K562 treated with DMSO at 1 percent for 24 hours (cell line): ENCODE measurements around the gene OOSP2. TPM values are rescaled to one million over a fixed set of nuclear protein-coding genes. Genes with fewer than 3 reads are reported as not detected.

ENCODE experiments used
- total RNA-seq: library from RNA; unstranded; fragments of 300-600 nt; gene quantifications from 2 replicates; pipeline ENCODE4 v1.2.3, GENCODE V29; 2022; ENCODE audit warnings: low read depth; ENCODE audit not compliant: insufficient read depth

Gene OOSP2, protein sequence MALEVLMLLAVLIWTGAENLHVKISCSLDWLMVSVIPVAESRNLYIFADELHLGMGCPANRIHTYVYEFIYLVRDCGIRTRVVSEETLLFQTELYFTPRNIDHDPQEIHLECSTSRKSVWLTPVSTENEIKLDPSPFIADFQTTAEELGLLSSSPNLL
- total RNA-seq = not detected in 2 replicates

DNA sequence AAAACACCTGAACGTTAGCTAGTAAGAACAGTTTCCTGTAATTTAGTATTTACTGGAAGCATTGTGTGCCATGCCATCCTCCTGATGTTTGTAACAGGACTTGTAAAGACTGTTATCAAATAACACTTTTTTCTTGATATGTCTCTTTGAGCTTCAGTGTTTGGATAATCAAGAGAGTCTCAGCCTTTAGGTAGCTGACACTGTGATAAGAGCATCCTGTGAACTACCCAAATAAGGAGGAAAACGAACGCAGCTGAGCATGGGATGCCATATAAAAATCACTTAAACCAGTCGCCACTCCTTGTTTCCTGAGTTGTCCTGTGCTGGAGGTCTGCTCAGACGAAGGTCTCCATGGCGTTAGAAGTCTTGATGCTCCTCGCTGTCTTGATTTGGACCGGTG, at the start of gene OOSP2:
TSS of gene OOSP2 (plus strand) at position 301 of the 400 bp plus-strand sequence. CDS start at position 352, 51 bp downstream.

DNA sequence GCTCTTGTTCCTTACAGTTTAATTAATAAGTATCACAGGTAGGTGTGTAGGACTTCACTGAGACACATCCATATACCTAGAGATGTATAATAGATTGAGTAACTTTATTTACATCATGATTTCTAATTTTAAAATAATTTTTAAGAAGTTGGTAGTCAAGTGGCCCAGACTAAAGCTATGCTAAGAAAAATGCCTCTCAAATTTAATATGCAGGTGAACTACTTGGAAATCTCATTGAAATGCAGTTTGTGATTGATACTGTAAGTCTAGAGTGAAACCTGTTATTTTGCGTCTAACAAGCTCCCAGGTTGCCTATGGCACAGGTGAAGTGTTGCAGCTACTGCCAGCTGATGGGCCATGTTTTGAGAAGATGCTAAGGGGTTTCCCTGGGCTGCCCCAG, 23.3 kb upstream of the OOSP2 start, which contains the start of gene OOSP4B:
TSS of gene OOSP4B (plus strand) at position 301 of the 400 bp plus-strand sequence.

GRCh38 chr11:60056349-60056969, 16.2 kb downstream of the OOSP2 start, which contains the start of gene MS4A3:
MS4A3 (plus strand) TSS chr11:60056665; CDS start chr11:60061161, 4,496 bp downstream.

DNA sequence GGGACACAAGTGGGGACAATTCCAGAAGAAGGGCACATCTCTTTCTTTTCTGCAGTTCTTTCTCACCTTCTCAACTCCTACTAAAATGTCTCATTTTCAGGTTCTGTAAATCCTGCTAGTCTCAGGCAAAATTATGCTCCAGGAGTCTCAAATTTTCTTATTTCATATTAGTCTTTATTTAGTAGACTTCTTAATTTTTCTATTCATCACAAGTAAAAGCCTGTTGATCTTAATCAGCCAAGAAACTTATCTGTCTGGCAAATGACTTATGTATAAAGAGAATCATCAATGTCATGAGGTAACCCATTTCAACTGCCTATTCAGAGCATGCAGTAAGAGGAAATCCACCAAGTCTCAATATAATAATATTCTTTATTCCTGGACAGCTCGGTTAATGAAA, 48.2 kb downstream of the OOSP2 start, which contains the start of gene MS4A2:
TSS of gene MS4A2 (plus strand) at position 301 of the 400 bp plus-strand sequence. CDS start 102 bp downstream, outside the sequence.

Other genes with a start within 250 kb of the OOSP2 start
- 66.2 and 67.8 TPM in 2 replicates for gene MRPL16, start 229.6 kb upstream of the OOSP2 start, total RNA-seq
- not detected in 2 replicates for gene CBLIF, start 194.9 kb upstream of the OOSP2 start, total RNA-seq
- 9.7 and 10.0 TPM in 2 replicates for gene TCN1, start 173.9 kb upstream of the OOSP2 start, total RNA-seq
- not detected in 2 replicates for gene OOSP3, start 161.6 kb upstream of the OOSP2 start, total RNA-seq
- gene OOSP1, start 102.0 kb upstream of the OOSP2 start, total RNA-seq = 0.67 TPM in 1 of 2 replicates, not detected in the other
- not detected in 2 replicates for gene OOSP4A, start 76.4 kb upstream of the OOSP2 start, total RNA-seq
- not detected in 2 replicates for gene OOSP4B, start 23.2 kb upstream of the OOSP2 start, total RNA-seq
- gene MS4A3, start 16.3 kb downstream of the OOSP2 start, total RNA-seq = 24.9 and 26.2 TPM in 2 replicates
- gene MS4A2, start 48.3 kb downstream of the OOSP2 start, total RNA-seq = not detected in 2 replicates
- not detected in 2 replicates for gene MS4A6A, start 142.7 kb downstream of the OOSP2 start, total RNA-seq
- gene MS4A4E, start 202.7 kb downstream of the OOSP2 start, total RNA-seq = not detected in 2 replicates
- gene MS4A4A, start 240.3 kb downstream of the OOSP2 start, total RNA-seq = 0.29 TPM in 1 of 2 replicates, not detected in the other